CD4-positive, CD25-positive, alpha-beta regulatory T cell (primary cell): ENCODE results near the gene RAMAC. TPM values are rescaled to one million over a fixed set of nuclear protein-coding genes. Genes with fewer than 3 reads are reported as not detected.
A peak's percentile ranks its signal among the peaks of the same experiment; 100 is the strongest.
"Not testable (repeated sequence)": the region's sequence is repeated elsewhere in the genome, so short reads cannot be mapped to it uniquely, and the experiment has no call there.

Source experiments
- ATAC-seq, 2 donors: fragments of 150-1000 bp; cut with Tn5 transposase; one replicate each; pipeline ENCODE4 v1.10.0; 2021; ENCODE audit warnings: low read depth in 2 of 2, moderate number of reproducible peaks in 2 of 2, moderate library complexity in 1 of 2
- DNase-seq, 3 donors: peaks; one replicate each; pipeline versions ENCODE4 v3.0.0 to v3.0.0-alpha.2; 2012 to 2022; ENCODE audit warnings: mixed read lengths in 1 of 3
- H3K27ac ChIP-seq: one replicate; pipeline ENCODE4 v1.7.0; 2013; ENCODE audit warnings: mild to moderate bottlenecking, low read length; ENCODE audit not compliant: insufficient read depth, poor library complexity, severe bottlenecking
- H3K27me3 ChIP-seq: one replicate; pipeline ENCODE4 v1.7.0; 2013; ENCODE audit warnings: low read length; ENCODE audit not compliant: control insufficient read depth, insufficient read depth
- H3K36me3 ChIP-seq: one replicate; pipeline ENCODE4 v1.7.0; 2013; ENCODE audit warnings: mild to moderate bottlenecking, low read length, moderate library complexity; ENCODE audit not compliant: control insufficient read depth, insufficient read depth
- H3K4me1 ChIP-seq: 2 replicates; pipeline ENCODE4 v1.7.0; 2013; ENCODE audit warnings: mild to moderate bottlenecking, low read length; ENCODE audit not compliant: insufficient read depth, control insufficient read depth, poor library complexity, severe bottlenecking
- H3K4me3 ChIP-seq: one replicate; pipeline ENCODE4 v1.7.0; 2013; ENCODE audit warnings: low read depth, mild to moderate bottlenecking, low read length, moderate library complexity
- H3K9me3 ChIP-seq, 2 experiments: 1 replicate in 1 of 2; 2 replicates in 1 of 2; pipeline ENCODE4 v1.7.0; 2013; ENCODE audit warnings: low read length in 2 of 2, mild to moderate bottlenecking in 1 of 2, moderate library complexity in 1 of 2; ENCODE audit not compliant: control insufficient read depth in 2 of 2
- H3K27ac Mint-ChIP-seq, 3 donors: one replicate each; pipeline ENCODE4 v1.8.0; 2020 to 2022; ENCODE audit warnings: mild to moderate bottlenecking in 3 of 3, mixed read lengths in 3 of 3, moderate library complexity in 2 of 3
- H3K27me3 Mint-ChIP-seq: one replicate; pipeline ENCODE4 v1.8.0; 2022; ENCODE audit warnings: mild to moderate bottlenecking, mixed read lengths
- H3K36me3 Mint-ChIP-seq: one replicate; pipeline ENCODE4 v1.8.0; 2020; ENCODE audit warnings: mixed read lengths
- H3K4me1 Mint-ChIP-seq, 4 donors: one replicate each; pipeline ENCODE4 v1.8.0; 2020 to 2022; ENCODE audit warnings: mixed read lengths in 4 of 4, mild to moderate bottlenecking in 1 of 4
- H3K4me3 Mint-ChIP-seq, 4 donors: one replicate each; pipeline ENCODE4 v1.8.0; 2020 to 2022; ENCODE audit warnings: mild to moderate bottlenecking in 4 of 4, mixed read lengths in 4 of 4, moderate library complexity in 3 of 4
- H3K9me3 Mint-ChIP-seq, 7 donors: one replicate each; pipeline ENCODE4 v1.8.0; 2020 to 2022; ENCODE audit warnings: mixed read lengths in 7 of 7, mild to moderate bottlenecking in 3 of 7, moderate library complexity in 2 of 7
- polyA plus RNA-seq, 4 donors: library from polyadenylated mRNA; unstranded; fragments of 300-500 nt; fragmentation: Illumina TruSeq; gene quantifications; one replicate each; pipeline ENCODE4 v1.2.3, GENCODE V29; 2021
- total RNA-seq: library from RNA; stranded (reverse); gene quantifications from one replicate; pipeline ENCODE4 v1.2.3, GENCODE V29; 2022

The RAMAC gene
- total and polyA plus RNA-seq, 5 donors from 2014 or later = 23.9 to 48.1 (median 41.3) TPM

DNA sequence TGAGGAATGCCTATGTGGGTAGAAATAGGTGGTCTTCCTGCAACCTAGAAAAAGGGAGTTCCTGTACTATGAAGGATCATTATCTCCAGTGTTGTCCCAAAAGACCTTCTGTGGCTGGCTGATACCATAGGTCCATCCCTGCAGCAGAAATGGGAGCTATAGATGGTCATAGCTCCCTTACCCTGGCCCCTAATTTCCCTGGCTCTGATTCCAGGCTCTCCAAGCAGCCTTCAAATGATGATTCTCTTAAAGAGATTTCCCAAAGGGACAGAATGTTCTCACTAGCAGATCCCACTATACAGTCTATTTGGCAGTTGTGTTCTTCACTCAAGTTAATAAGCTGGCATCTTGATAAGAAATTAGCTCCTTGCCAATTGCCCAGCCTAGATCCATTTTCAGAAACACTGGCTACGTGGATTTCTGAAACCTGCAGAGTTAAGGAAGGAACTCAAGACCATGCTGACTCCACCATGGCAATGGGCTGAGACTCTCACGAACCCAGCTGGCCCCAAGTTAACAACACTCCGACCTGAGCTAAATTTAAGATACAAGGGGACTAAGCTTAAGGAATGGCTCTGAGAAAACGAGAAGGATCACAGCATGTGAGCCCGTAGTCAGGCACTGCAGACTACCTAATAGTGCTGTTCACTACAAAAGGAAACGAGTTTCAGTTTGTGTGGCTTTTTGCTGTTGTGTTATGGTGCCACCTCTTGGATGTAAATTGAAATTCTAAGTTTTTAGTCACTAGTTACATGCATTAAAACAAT is 14.1 kb downstream of the RAMAC start:
- H3K27ac ChIP-seq = no peak overlapping the region

GRCh38 chr15:83000672-83001031 is 14.6 kb downstream of the RAMAC start:
- H3K27ac ChIP-seq, H3K4me3 ChIP-seq, H3K9me3 Mint-ChIP-seq, DNase-seq, H3K27me3 ChIP-seq, H3K4me1 ChIP-seq, H3K9me3 ChIP-seq, ATAC-seq, H3K27me3 Mint-ChIP-seq, H3K36me3 Mint-ChIP-seq: not testable (repeated sequence)
- H3K4me3 Mint-ChIP-seq = peak overlapping the region in 1 of 4 donors; percentile 55
- peaks cover 11% of the 10 kb centered on the region for H3K36me3 ChIP-seq
- peak overlapping the region in 1 of 3 donors; percentile 86 for H3K27ac Mint-ChIP-seq
- H3K4me1 Mint-ChIP-seq = peaks cover 6 to 13% (median 8%) of the 10 kb centered on the region in 4 donors

More for the DNA sequence above, 14.1 kb downstream of the RAMAC start:
- Mint-ChIP-seq H3K4me1 (peaks cover 6 to 13% (median 8%) of the 10 kb centered on the region in 4 donors), H3K36me3 (no peaks in the 10 kb centered on the region), H3K27ac (peak overlapping the region; percentile 86 to 93 (median 88)), H3K27me3 (no peaks in the 10 kb centered on the region), H3K4me3 (peak overlapping the region in 3 of 4 donors; percentile 55 to 78 (median 67)), H3K9me3 (no peaks in the 10 kb centered on the region)
- Histone ChIP-seq H3K4me1 (peaks cover 6% of the 10 kb centered on the region), H3K4me3 (peak overlapping the region; percentile 75), H3K9me3 (no peaks in the 10 kb centered on the region), H3K27me3 (no peaks in the 10 kb centered on the region), H3K36me3 (peaks cover 8% of the 10 kb centered on the region)
- DNase-seq (peak; percentile 9 to 81 (median 57)), ATAC-seq (peak; percentile 81 to 93)

GRCh38 chr15:83010709-83011270 is 24.8 kb downstream of the RAMAC start:
- Histone ChIP-seq H3K27ac (peak overlapping the region; percentile 81), H3K36me3 (peaks cover 18% of the 10 kb centered on the region), H3K27me3 (no peaks in the 10 kb centered on the region), H3K4me3 (peak overlapping the region; percentile 93), H3K4me1 (peaks cover 21% of the 10 kb centered on the region), H3K9me3 (no peaks in the 10 kb centered on the region)
- H3K4me1 Mint-ChIP-seq = peaks cover 33 to 61% (median 43%) of the 10 kb centered on the region in 4 donors
- H3K9me3 Mint-ChIP-seq = no peaks in the 10 kb centered on the region
- peak; percentile 46 to 57 for ATAC-seq
- peak; percentile 49 to 89 (median 66) for DNase-seq
- H3K27me3 Mint-ChIP-seq = no peaks in the 10 kb centered on the region
- peaks cover 10% of the 10 kb centered on the region for H3K36me3 Mint-ChIP-seq
- peak overlapping the region; percentile 92 to 100 (median 100) for H3K4me3 Mint-ChIP-seq
- peak overlapping the region; percentile 81 to 95 (median 89) for H3K27ac Mint-ChIP-seq

DNA sequence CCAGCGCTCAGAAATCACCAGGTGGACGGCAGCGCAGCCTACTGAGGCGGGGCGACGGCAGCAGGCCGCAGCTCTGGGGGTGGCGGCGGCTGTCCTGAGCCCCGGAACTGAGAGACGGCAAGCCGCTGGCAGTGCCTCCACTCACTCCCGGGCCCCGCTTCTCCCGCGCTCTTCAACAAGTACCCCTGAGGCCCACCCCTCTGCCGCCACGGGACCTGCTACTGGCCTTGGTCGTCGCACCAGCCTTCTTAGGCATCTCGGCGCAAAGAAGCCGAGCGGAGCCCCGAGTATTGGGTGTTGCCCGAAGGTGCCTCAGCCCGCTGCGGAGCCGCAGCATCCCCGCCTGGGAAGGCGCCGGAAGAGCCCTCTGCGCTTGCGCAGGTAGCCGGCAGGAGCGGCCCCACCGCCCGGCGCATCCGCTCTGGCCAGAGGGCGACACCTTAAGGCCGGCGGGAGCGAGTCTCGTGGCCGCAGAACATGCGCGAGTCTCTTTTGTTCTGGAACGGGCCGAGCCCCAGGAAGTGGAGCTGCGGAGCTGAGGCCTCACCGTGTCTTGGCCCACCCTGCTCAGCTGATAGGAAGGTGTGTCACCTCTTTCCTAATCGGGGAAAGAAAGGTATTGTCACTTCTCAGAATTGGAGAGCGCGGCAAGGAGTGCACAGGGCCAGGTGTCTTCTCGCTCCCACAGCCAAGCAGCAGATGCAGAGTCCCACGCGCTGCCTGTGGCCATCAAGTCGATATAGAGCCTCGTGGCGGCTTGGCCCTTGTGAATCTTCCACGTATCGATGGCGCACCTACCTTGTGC is 25.5 kb downstream of the RAMAC start, which contains the start of gene C15orf40:
Gene C15orf40, minus strand, starts transcription at position 369 of the 805 bp plus-strand sequence. Its CDS starts 32 bp downstream, at position 337.
- Mint-ChIP-seq H3K27me3 (no peaks in the 10 kb centered on the region), H3K9me3 (no peaks in the 10 kb centered on the region), H3K27ac (peak within 1 kb of the TSS; percentile 81 to 95 (median 89)), H3K4me1 (peaks cover 33 to 61% (median 43%) of the 10 kb centered on the region in 4 donors), H3K36me3 (peaks cover 10% of the 10 kb centered on the region), H3K4me3 (peak within 1 kb of the TSS; percentile 92 to 100 (median 100))
- H3K27me3 ChIP-seq = no peaks in the 10 kb centered on the region
- H3K4me3 ChIP-seq = peak within 1 kb of the TSS; percentile 93
- peak within 1 kb of the TSS; percentile 81 for H3K27ac ChIP-seq
- peaks cover 17% of the 10 kb centered on the region for H3K36me3 ChIP-seq
- H3K9me3 ChIP-seq = no peaks in the 10 kb centered on the region
- peak; percentile 78 to 93 (median 83) for DNase-seq
- H3K4me1 ChIP-seq = peaks cover 21% of the 10 kb centered on the region
- ATAC-seq = peak; percentile 81 to 82

- Mint-ChIP-seq H3K27ac (peak overlapping the region; percentile 81 to 95 (median 89)), H3K27me3 (no peaks in the 10 kb centered on the region), H3K36me3 (peaks cover 8% of the 10 kb centered on the region), H3K9me3 (no peaks in the 10 kb centered on the region), H3K4me3 (peak overlapping the region; percentile 92 to 100 (median 100)), H3K4me1 (peaks cover 30 to 61% (median 42%) of the 10 kb centered on the region in 4 donors)
- H3K4me3 ChIP-seq = peak overlapping the region; percentile 93
- DNase-seq (no peak), ATAC-seq (no peak)
- H3K27ac ChIP-seq = peak overlapping the region; percentile 81
- peaks cover 21% of the 10 kb centered on the region for H3K4me1 ChIP-seq
- peaks cover 14% of the 10 kb centered on the region for H3K36me3 ChIP-seq
- H3K27me3 ChIP-seq = no peaks in the 10 kb centered on the region
- no peaks in the 10 kb centered on the region for H3K9me3 ChIP-seq
These were observed 26.0 kb downstream of the RAMAC start for GRCh38 chr15:83012076-83012426.

GRCh38 chr15:83012636-83013035 is 26.6 kb downstream of the RAMAC start:
- Histone ChIP-seq H3K27ac (no peak overlapping the region), H3K9me3 (no peaks in the 10 kb centered on the region), H3K4me1 (peaks cover 21% of the 10 kb centered on the region), H3K36me3 (peaks cover 17% of the 10 kb centered on the region), H3K27me3 (no peaks in the 10 kb centered on the region), H3K4me3 (no peak overlapping the region)
- peak overlapping the region; percentile 92 to 100 (median 100) for H3K4me3 Mint-ChIP-seq
- no peaks in the 10 kb centered on the region for H3K9me3 Mint-ChIP-seq
- H3K27ac Mint-ChIP-seq = peak overlapping the region in 2 of 3 donors; percentile 81 to 89
- no peak for DNase-seq
- no peak for ATAC-seq
- no peaks in the 10 kb centered on the region for H3K27me3 Mint-ChIP-seq
- peaks cover 27 to 63% (median 39%) of the 10 kb centered on the region in 4 donors for H3K4me1 Mint-ChIP-seq
- H3K36me3 Mint-ChIP-seq = peaks cover 4% of the 10 kb centered on the region

- DNase-seq = peak in 1 of 3 donors; percentile 15
- Histone ChIP-seq H3K36me3 (peaks cover 17% of the 10 kb centered on the region), H3K27ac (no peak overlapping the region), H3K9me3 (no peaks in the 10 kb centered on the region), H3K4me1 (peaks cover 21% of the 10 kb centered on the region), H3K4me3 (no peak overlapping the region), H3K27me3 (no peaks in the 10 kb centered on the region)
- ATAC-seq = no peak
- H3K27me3 Mint-ChIP-seq = no peaks in the 10 kb centered on the region
- H3K4me3 Mint-ChIP-seq = peak overlapping the region in 1 of 4 donors; percentile 30
- peaks cover 33 to 62% (median 38%) of the 10 kb centered on the region in 4 donors for H3K4me1 Mint-ChIP-seq
- peak overlapping the region; percentile 61 to 74 (median 73) for H3K27ac Mint-ChIP-seq
- H3K9me3 Mint-ChIP-seq = no peaks in the 10 kb centered on the region
- no peaks in the 10 kb centered on the region for H3K36me3 Mint-ChIP-seq
These were observed 28.2 kb downstream of the RAMAC start for GRCh38 chr15:83014205-83014653.
